Right atrium auricular region (tissue), 2 donors: ENCODE results near the gene MVB12A. TPM values are rescaled to one million over a fixed set of nuclear protein-coding genes. Genes with fewer than 3 reads are reported as not detected.

Experiments
- DNase-seq: peaks from one replicate; pipeline ENCODE4 v3.0.0-alpha.2; 2019; ENCODE audit warnings: low spot score
- H3K27ac ChIP-seq, 2 donors: fragments of 200-600 bp; sonication (generic); 1 replicate in 1 of 2; 2 replicates in 1 of 2; pipeline ENCODE4 v1.5.1; 2016 to 2019
- H3K27me3 ChIP-seq, 2 donors: fragments of 200-600 bp; sonication (generic); one replicate each; pipeline versions ENCODE4 v1.5.1 to v1.6.0; 2017 to 2019
- H3K36me3 ChIP-seq: fragments of 200-600 bp; sonication (generic); one replicate; pipeline ENCODE4 v1.5.1; 2016
- H3K4me1 ChIP-seq, 2 donors: fragments of 200-600 bp; sonication (generic); one replicate each; pipeline versions ENCODE4 v1.5.1 to v1.6.0; 2017 to 2019
- H3K4me3 ChIP-seq, 2 donors: fragments of 200-600 bp; sonication (generic); 1 replicate in 1 of 2; 2 replicates in 1 of 2; pipeline ENCODE4 v1.5.1; 2017 to 2019; ENCODE audit warnings: mild to moderate bottlenecking in 1 of 2, moderate library complexity in 1 of 2
- H3K9me3 ChIP-seq, 2 donors: fragments of 200-600 bp; sonication (generic); one replicate each; pipeline ENCODE4 v1.5.1; 2019
- total RNA-seq, 2 donors: library from RNA; depleted of rRNA; stranded (reverse); fragments of >200 nt; gene quantifications; one replicate each; pipeline ENCODE4 v1.1.0, GENCODE V29; 2016
- TF ChIP-seq, protein P1 (sequence below), 2 donors: fragments of 200-600 bp; sonication (generic); IDR thresholded peaks; one replicate each; pipeline ENCODE4 v1.5.1; 2019; ENCODE audit warnings: antibody characterized with exemption in 2 of 2

The MVB12A gene
- total RNA-seq, 2 donors from 2014 or later = 24.8 to 39.0 TPM

DNA sequence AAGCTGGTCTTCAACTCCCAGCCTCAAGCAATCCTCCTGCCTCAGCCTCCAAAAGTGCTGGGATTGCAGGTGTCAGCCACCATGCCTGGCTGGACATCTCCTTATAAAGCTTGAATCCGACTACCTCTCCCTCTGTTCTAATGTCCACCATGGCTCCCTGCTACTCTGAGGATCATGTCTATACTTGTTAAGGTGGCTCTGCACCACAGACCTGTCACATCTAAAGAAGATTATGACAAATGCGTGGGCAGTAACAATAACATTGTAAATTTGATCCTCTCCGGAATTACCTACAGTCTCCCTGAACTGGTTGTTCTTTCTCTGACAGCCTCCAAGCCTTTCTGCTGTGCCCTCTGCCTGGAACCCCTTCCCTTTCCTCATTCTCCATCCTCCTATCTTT is 39.1 kb downstream of the MVB12A start:
- Histone ChIP-seq H3K36me3 (no peaks in the 10 kb centered on the region), H3K27ac (no peak overlapping the region), H3K4me1 (peaks cover 0 to 11% of the 10 kb centered on the region in 2 donors), H3K4me3 (no peak overlapping the region), H3K27me3 (peaks cover 16 to 28% of the 10 kb centered on the region in 2 donors), H3K9me3 (no peaks in the 10 kb centered on the region)
- TF ChIP-seq, protein P1, sequence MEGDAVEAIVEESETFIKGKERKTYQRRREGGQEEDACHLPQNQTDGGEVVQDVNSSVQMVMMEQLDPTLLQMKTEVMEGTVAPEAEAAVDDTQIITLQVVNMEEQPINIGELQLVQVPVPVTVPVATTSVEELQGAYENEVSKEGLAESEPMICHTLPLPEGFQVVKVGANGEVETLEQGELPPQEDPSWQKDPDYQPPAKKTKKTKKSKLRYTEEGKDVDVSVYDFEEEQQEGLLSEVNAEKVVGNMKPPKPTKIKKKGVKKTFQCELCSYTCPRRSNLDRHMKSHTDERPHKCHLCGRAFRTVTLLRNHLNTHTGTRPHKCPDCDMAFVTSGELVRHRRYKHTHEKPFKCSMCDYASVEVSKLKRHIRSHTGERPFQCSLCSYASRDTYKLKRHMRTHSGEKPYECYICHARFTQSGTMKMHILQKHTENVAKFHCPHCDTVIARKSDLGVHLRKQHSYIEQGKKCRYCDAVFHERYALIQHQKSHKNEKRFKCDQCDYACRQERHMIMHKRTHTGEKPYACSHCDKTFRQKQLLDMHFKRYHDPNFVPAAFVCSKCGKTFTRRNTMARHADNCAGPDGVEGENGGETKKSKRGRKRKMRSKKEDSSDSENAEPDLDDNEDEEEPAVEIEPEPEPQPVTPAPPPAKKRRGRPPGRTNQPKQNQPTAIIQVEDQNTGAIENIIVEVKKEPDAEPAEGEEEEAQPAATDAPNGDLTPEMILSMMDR (IDR thresholded peaks at IDR 0.05) = no peak
- DNase-seq = no peak

DNA sequence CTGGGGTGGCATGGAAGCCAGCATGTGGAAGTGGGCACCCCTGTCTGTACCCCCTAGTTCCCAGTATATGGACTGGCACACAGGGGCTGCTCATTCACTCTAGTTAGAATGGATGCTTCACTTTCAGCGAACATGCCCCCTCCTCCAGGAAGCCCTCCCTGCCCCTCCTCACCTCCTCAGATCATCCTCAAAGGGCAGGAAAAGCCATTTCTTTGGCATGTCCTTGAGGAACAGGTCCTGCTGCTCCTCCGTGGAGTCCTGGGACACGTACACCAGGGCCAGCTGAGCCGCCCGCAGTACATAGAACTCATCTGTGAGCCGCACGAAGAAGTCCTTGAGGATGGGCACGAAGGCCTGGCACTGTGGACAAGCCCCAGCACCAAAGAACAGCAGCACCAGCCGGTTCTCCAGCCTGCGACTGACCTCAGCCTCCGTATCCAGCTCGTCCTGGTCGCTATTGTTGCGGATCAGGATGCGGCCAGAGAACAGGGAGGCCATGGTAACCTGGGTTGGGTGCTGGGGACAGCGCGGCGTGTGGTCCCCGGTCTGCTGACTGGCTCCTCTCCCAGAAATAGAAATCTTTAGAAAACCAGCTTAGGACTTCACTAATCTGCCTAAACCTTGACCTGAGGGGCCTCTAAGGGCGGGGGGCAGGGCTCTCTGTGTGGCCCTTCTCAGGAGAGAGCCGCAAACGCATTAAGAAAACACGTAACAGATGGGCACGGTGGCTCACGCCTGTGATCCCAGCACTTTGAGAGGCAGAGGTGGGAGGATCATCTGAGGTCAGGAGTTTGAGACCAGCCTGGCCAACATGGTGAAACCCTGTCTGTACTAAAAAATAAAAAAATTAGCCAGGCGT is 40.8 kb downstream of the MVB12A start, which contains the start of gene NXNL1:
TSS of gene NXNL1 (minus strand) at position 555 of the 859 bp plus-strand sequence. CDS start at position 498, 57 bp downstream.
- Histone ChIP-seq H3K4me1 (peaks cover 0 to 4% of the 10 kb centered on the region in 2 donors), H3K27ac (no peak within 1 kb of the TSS), H3K4me3 (no peak within 1 kb of the TSS), H3K9me3 (no peaks in the 10 kb centered on the region), H3K36me3 (no peaks in the 10 kb centered on the region), H3K27me3 (peaks cover 4 to 14% of the 10 kb centered on the region in 2 donors)
- TF ChIP-seq, protein P1 (IDR thresholded peaks at IDR 0.05) = no peak
- no peak for DNase-seq

DNA sequence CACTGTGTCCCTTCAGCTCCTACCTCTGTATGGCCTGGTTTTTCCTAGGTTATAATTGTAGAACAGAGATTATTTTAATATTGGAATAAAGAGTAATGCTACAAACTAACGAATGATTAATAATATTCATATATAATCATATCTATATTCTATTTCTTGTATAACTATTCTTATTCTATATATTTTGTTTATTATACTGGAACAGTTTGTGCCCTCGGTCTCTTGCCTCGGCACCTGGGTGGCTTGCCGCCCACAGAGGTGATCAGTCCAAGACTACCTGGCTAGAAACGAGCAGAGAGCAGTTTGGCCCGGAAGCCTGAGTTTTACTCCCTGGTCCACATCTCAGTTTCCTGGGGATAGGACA is 46.6 kb downstream of the MVB12A start:
- DNase-seq = no peak
- H3K4me3 ChIP-seq = no peak overlapping the region

DNA sequence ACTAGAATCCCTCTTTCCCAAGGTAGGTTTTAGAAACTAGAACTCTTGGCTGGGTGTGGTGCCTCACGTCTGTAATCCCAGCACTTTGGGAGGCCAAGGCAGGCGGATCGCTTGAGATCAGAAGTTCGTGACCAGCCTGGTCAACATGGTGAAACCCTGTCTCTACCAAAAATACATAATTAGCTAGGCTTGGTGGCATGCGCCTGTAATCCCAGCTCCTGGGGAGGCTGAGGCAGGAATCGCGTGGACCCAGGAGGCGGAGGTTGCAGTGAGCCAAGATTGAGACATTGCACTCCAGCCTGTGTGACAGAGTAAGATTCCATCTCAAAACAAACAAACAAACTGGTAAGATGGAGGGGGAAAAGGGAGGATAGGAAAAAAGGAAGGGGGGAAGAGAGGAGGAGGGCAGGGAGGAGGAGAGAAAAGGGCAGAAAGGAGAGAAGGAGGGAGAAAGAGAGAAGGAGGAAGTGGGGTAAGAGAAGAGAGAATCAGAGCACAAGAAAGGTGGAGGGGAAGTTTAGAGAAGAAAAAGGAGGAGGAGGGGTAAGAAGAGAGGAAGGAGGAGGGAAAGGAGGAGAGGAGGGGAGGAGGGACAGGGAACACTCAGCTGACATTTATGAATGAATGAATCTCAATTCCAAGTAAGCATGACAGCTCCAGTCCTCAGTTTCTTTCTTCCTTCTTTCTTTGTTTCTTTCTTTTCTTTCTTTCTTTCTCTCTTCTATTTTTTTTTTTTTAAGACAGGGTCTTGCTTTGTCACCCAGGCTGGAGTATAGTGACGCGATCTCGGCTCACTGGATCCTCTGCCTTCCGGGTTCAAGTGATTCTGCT is 47.8 kb downstream of the MVB12A start:
- TF ChIP-seq, protein P1 (IDR thresholded peaks at IDR 0.05) = no peak
- peaks cover 0 to 29% of the 10 kb centered on the region in 2 donors for H3K4me1 ChIP-seq

More for the DNA sequence above, 46.6 kb downstream of the MVB12A start:
- Histone ChIP-seq H3K27me3 (no peaks in the 10 kb centered on the region), H3K4me1 (peaks cover 0 to 24% of the 10 kb centered on the region in 2 donors), H3K36me3 (no peaks in the 10 kb centered on the region), H3K9me3 (no peaks in the 10 kb centered on the region), H3K27ac (peak overlapping the region; percentile 90 to 93)
- TF ChIP-seq, protein P1 (IDR thresholded peaks at IDR 0.05) = no peak

DNA sequence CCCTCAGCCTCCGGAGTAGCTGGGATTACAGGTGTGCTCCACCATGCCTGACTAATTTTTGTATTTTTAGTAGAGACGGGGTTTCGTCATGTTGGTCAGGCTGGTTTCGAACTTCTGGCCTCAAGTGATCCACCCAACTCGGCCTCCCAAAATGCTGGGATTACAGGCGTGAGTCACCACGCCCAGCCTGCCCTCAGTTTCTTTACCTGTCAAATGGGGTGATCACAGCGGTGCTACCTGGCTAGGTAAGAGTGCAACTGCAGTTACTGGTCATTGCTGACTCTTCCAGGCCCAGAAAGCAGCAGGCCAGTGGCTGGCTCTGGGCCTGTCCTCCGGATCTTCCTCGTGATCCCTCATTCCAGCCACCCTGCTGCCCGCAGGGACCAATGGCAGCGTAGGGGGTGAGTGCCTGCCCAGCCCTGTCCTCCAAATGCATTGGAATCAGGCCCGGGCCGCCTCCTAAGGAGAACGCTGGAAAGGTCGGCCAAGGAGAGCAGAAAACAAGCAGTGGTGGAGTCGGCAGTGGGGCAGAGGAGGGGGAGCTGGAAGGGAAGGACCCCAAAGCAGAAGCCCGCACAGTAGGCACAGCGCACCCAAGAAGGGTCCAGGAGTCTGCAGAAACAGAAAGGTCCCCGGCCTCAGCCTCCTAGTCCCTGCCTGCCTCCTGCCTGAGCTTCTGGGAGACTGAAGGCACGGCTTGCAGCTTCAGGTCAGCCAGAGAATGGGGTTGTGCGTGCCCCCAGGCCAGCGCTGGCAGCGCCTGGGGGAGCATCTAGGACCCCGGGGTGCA is 48.6 kb downstream of the MVB12A start:
- peaks cover 0 to 29% of the 10 kb centered on the region in 2 donors for H3K4me1 ChIP-seq
- TF ChIP-seq, protein P1 (IDR thresholded peaks at IDR 0.05) = no peak
- H3K36me3 ChIP-seq = peaks cover 2% of the 10 kb centered on the region
- no peaks in the 10 kb centered on the region for H3K27me3 ChIP-seq
- H3K27ac ChIP-seq = peak overlapping the region; percentile 90 to 93
- H3K9me3 ChIP-seq = no peaks in the 10 kb centered on the region
- DNase-seq = peak; percentile 80
- H3K4me3 ChIP-seq = peak overlapping the region; percentile 75 to 93

More for the DNA sequence above, 47.8 kb downstream of the MVB12A start:
- peak overlapping the region in 1 of 2 donors; percentile 93 for H3K4me3 ChIP-seq
- DNase-seq = no peak
- no peaks in the 10 kb centered on the region for H3K9me3 ChIP-seq
- peaks cover 2% of the 10 kb centered on the region for H3K36me3 ChIP-seq
- H3K27ac ChIP-seq = peak overlapping the region; percentile 90 to 93
- no peaks in the 10 kb centered on the region for H3K27me3 ChIP-seq
